Body of pancreas (tissue), 4 donors: ENCODE data around the gene KIAA0232.

Source experiments
- CTCF ChIP-seq, 7 experiments: fragments of 450-650 bp in 4 of 7; fragments of 200-600 bp in 3 of 7; sonication (generic) in 3 of 7; IDR thresholded peaks; one replicate each; pipeline ENCODE4 v1.5.1; 2016 to 2019; ENCODE audit warnings: antibody characterized with exemption in 7 of 7
- POLR2A ChIP-seq, 3 donors: fragments of 450-650 bp; IDR thresholded peaks; one replicate each; pipeline ENCODE4 v1.6.1; 2016; ENCODE audit warnings: antibody characterized with exemption in 3 of 3, mild to moderate bottlenecking in 2 of 3

GRCh38 chr4:6778435-6778834 is 4.1 kb upstream of the KIAA0232 start:
- no peak for TF ChIP-seq CTCF (IDR thresholded peaks at IDR 0.05)
- TF ChIP-seq POLR2A (IDR thresholded peaks at IDR 0.05) = no peak
